ENCODE results near the gene MYH11.
"Not testable (repeated sequence)": the region's sequence is repeated elsewhere in the genome, so short reads cannot be mapped to it uniquely, and the experiment has no call there.

GRCh38 chr16:15839204-15839603, 17.6 kb downstream of the MYH11 start:
- TF ChIP-seq CTCF (IDR thresholded peaks at IDR 0.05; ENCODE audit: low read depth, low read length); EZH2phosphoT487 (IDR thresholded peaks at IDR 0.05; ENCODE audit: low read depth): not testable (repeated sequence)
